ENCODE data around the gene NAALADL2. TPM values are rescaled to one million over a fixed set of nuclear protein-coding genes. Genes with fewer than 3 reads are reported as not detected.

Gene NAALADL2
- total and polyA plus RNA-seq, 3 donors from 2014 or later: 5.4 to 15.6 (median 6.0) TPM

DNA sequence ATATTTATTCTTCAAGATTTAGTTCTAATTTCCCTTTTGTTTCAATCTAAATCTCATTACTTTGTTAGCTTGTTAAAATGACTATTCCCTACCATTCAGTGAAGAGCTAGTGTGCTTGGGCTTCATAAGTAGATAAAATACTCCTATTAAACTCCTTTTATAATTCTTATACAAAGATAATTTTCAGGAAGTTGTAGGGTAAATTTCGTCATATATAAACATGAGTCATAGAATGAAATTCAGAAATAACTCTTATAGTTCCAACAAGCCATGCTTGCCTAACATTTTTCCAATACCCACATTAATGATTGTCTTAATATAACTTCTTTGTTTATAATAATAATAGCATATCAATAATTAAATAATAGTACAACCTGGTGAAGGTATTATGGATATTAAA lies 407.3 kb downstream of the NAALADL2 start:
- DNase-seq: no peak
- TF ChIP-seq POLR2A (IDR thresholded peaks at IDR 0.05) (no peak), CTCF (IDR thresholded peaks at IDR 0.05) (no peak)
- Histone ChIP-seq H3K9me3 (no peaks in the 10 kb centered on the region), H3K27me3 (no peaks in the 10 kb centered on the region), H3K27ac (no peak overlapping the region), H3K4me3 (no peak overlapping the region), H3K4me1 (no peaks in the 10 kb centered on the region), H3K36me3 (ENCODE audit: low read depth, missing control alignments) (no peaks in the 10 kb centered on the region)
- 82 to 87% methylated on average over 1 of the region's 1 CpG for WGBS, 2 donors
- intact Hi-C loops (cut with DNase I; ENCODE audit: low total_unique reads): no loop called here

DNA sequence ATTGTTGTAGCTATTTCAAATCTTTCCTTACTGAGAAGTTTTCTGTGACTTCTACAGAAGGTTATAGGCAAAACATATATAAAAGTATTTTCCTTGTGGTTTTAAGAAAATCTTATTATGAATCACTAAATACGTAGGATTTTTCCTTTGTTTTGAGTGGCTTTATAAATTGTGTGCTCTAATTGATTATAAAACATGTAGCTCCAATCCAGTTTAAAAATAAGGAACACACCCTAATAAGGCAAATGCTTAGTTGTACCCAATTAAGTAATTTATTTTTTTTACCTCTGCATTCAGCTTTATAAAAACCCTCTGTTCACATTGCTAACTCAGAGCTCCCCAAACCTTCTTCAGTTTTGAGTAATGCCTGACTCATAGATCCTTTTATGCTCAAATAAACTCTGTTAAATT lies 408.0 kb downstream of the NAALADL2 start:
- Histone ChIP-seq H3K4me3 (no peak overlapping the region), H3K9me3 (no peaks in the 10 kb centered on the region), H3K27ac (no peak overlapping the region), H3K27me3 (no peaks in the 10 kb centered on the region), H3K36me3 (ENCODE audit: low read depth, missing control alignments) (no peaks in the 10 kb centered on the region), H3K4me1 (no peaks in the 10 kb centered on the region)
- WGBS, 2 donors: 93 to 98% methylated on average over 1 of the region's 1 CpG
- TF ChIP-seq CTCF (IDR thresholded peaks at IDR 0.05) (no peak), POLR2A (IDR thresholded peaks at IDR 0.05) (no peak)
- intact Hi-C loops (cut with DNase I; ENCODE audit: low total_unique reads): no loop called here
- DNase-seq: no peak

DNA sequence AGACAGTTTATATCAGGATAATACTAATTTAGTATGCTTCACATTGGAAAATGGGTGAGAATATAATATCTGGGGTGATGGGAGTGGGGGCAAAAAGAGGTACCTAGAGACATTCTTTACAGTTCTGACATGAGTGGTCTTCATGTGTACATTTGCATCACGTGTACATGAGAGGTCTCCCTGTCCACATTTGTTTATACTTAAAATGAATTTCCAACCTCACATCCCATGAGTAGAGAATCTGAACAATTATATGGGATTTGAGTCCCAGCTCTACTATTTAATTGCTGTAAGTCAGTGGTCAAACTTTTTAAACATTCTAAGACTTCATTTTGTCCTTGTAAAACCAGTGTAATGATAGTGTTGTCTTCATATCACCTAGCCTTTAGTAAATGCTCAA lies 408.4 kb downstream of the NAALADL2 start:
- Histone ChIP-seq H3K36me3 (ENCODE audit: low read depth, missing control alignments) (no peaks in the 10 kb centered on the region), H3K4me3 (no peak overlapping the region), H3K27me3 (no peaks in the 10 kb centered on the region), H3K9me3 (no peaks in the 10 kb centered on the region), H3K4me1 (no peaks in the 10 kb centered on the region), H3K27ac (no peak overlapping the region)
- intact Hi-C loops (cut with DNase I; ENCODE audit: low total_unique reads): no loop called here
- DNase-seq: no peak
- WGBS, 2 donors: 0 to 42% methylated on average over 1 of the region's 1 CpG
- TF ChIP-seq POLR2A (IDR thresholded peaks at IDR 0.05): no peak
- TF ChIP-seq CTCF (IDR thresholded peaks at IDR 0.05): no peak

GRCh38 chr3:175269394-175269793 lies 410.3 kb downstream of the NAALADL2 start:
- Histone ChIP-seq H3K27ac (no peak overlapping the region), H3K36me3 (ENCODE audit: low read depth, missing control alignments) (no peaks in the 10 kb centered on the region), H3K9me3 (no peaks in the 10 kb centered on the region), H3K4me1 (no peaks in the 10 kb centered on the region), H3K4me3 (no peak overlapping the region), H3K27me3 (no peaks in the 10 kb centered on the region)
- TF ChIP-seq CTCF (IDR thresholded peaks at IDR 0.05): no peak
- no peak for TF ChIP-seq POLR2A (IDR thresholded peaks at IDR 0.05)
- 79 to 90% methylated on average over 9 of the region's 9 CpGs for WGBS, 2 donors
- intact Hi-C loops (cut with DNase I; ENCODE audit: low total_unique reads): no loop called here
- no peak for DNase-seq

GRCh38 chr3:175270198-175270837 lies 411.2 kb downstream of the NAALADL2 start:
- intact Hi-C loops (cut with DNase I; ENCODE audit: low total_unique reads): no loop called here
- Histone ChIP-seq H3K4me1 (no peaks in the 10 kb centered on the region), H3K27me3 (no peaks in the 10 kb centered on the region), H3K9me3 (no peaks in the 10 kb centered on the region), H3K27ac (no peak overlapping the region), H3K4me3 (no peak overlapping the region), H3K36me3 (ENCODE audit: low read depth, missing control alignments) (no peaks in the 10 kb centered on the region)
- DNase-seq: no peak
- TF ChIP-seq POLR2A (IDR thresholded peaks at IDR 0.05) (no peak), CTCF (IDR thresholded peaks at IDR 0.05) (no peak)
- 38 to 51% methylated on average over 5 of the region's 5 CpGs for WGBS, 2 donors
